GM19467 (cell line): ENCODE results near the gene PIAS3.
"Not testable (repeated sequence)": the region's sequence is repeated elsewhere in the genome, so short reads cannot be mapped to it uniquely, and the experiment has no call there.

Experiments used
- ATAC-seq: cut with Tn5 transposase; IDR thresholded peaks from one replicate; pipeline ENCODE4 v1.9.1; 2021; ENCODE audit warnings: mild to moderate bottlenecking, moderate library complexity; ENCODE audit not compliant: unreplicated experiment

Gene PIAS3

DNA sequence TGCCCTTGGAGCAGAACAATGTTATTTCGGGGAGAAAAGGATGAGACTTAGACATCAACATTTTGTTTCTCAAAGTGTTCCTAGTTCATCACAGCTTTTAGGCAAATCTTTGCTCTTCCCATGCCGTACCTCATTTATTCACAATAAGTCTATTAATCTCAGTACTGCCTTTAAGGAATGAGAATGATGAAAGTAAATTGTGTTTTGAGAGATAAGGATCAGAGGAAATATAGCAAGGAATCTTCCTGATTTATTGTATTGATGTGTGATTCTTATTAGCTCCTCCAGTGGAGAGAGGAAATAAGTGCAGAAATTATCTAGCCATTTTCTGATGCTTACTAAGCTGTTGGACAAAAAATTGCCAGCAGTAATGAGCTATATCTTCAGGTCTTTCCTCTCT lies 32.9 kb downstream of the PIAS3 start:
- no peak for ATAC-seq

DNA sequence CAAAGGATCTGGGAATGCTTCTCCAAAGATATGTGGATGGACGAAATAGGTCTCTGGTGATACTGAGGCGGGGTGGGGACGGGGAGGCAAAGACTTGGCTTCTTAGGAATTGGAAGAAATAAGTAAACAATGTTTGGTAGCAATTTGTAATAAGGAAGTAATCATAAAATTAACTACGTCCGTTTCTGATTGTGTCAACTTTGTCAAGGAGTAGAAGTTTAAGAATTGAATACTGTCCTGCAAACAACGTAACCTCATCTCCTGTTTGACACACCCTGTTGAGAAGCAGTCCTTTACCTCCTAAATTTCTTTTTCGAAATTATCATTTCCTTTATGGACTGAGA lies 34.4 kb downstream of the PIAS3 start:
- no peak for ATAC-seq

GRCh38 chr1:145823565-145824498 lies 35.0 kb downstream of the PIAS3 start, which contains the start of the genes POLR3C and RNF115:
TSS of gene POLR3C (plus strand) at chr1:145824200. CDS start at chr1:145825777, 1,577 bp downstream.
TSS of gene RNF115 (minus strand) at chr1:145824095. CDS start at chr1:145823873, 222 bp downstream.
- peak; percentile 91 for ATAC-seq

DNA sequence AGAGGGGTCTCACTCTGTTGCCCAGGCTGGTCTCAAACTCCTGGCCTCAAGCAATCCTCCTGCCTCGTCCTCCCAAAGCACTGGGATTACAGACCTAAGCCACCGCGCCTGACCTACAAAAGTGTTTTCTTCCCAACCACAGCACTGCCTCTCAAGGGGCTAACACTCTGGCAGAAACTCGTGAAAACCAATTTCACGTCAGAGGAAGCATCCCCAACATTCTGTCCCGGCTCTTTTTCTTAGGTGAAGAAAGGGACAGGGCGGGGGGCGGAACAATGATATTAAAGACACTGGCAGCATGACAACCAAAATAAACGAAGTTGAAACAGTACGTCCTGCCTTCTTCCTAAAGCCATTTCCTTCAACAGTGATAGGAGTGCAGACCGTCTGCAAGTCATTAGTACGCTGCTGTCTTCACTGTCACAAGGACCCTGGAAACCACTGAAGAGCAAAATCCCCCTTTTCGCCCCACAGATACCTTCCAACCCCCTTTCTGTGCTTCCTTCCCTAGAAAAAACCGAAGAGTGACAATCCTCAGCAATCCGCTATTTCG lies 36.0 kb downstream of the PIAS3 start:
- not testable (repeated sequence) for ATAC-seq

GRCh38 chr1:145818095-145818494 lies 40.8 kb downstream of the PIAS3 start:
- ATAC-seq = not testable (repeated sequence)

DNA sequence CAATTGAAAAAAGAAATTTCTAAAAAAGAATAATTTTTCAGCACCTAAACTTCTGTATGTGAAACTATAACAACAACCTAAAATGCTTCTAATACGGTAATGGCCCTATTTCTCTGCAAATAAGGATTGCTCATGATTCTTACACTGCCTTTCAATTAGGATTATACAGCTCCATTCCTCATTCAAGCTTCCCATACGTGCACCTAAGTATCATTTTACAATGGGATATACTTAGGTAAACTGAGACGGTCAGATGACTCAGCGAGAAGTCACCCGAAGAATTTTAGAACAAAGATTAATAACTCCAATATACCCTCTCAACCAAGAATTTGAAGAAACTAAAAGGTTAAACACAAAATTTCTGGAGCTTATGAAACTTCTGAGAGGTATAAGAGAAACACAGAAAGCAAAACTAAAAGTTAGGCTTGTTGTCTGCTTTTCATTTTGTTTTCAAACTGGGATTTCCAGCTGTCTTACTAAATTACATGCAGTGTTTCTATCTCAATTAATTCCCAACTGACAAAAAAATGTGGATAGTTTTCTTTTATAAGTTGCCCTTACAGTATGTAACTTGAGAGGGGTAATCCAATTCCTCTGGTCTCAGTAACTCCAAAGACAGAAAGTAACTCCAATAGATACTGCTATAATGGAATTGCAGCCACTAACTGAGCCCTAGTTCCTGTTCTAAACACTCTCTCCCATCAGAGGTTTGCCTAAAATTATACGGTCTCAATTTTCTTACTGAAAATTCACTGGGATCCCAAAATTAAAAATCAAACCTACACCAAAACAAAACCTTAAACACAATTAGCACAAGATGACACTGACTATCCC lies 45.7 kb downstream of the PIAS3 start:
- ATAC-seq = not testable (repeated sequence)

- no peak for ATAC-seq
These were observed 52.0 kb downstream of the PIAS3 start for GRCh38 chr1:145806844-145807243.

DNA sequence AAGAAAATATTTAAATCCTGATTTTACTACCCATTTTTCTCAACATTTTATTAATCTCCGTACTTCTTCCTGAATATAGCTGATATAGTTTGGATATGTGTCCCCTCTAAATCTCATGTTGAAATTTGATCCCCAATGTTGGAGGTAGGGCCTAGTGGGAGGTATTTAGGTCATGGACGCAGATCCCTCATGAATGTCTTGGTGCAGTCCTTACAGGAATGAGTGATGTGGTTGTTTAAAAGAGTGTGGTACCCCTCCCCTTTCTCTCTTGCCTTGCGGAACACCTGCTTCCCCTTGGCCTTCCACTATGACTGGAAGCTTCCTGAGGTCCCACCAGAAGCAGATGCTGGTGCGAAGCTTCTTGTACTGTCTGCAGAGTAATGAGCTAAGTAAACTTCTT lies 52.5 kb downstream of the PIAS3 start:
- ATAC-seq = no peak

DNA sequence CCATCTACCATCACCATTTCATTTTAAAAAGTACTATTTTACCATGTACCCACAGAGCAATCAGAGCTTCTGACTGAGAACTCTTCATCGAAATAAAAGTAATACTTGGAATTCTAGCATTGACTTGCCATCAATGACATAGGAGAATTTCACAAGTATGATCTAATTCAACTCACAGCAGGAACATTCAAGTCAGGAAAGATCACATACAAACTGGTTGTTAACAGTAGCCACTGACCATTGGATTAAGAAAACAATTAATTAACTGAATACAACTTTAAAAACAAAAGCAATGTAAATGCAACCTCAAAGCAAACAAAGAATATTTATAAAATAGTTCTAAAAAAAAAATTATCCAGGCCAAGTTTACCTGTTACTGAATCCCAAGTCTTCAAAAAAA lies 53.8 kb downstream of the PIAS3 start:
- no peak for ATAC-seq

GRCh38 chr1:145804235-145805045 lies 54.4 kb downstream of the PIAS3 start:
- no peak for ATAC-seq

DNA sequence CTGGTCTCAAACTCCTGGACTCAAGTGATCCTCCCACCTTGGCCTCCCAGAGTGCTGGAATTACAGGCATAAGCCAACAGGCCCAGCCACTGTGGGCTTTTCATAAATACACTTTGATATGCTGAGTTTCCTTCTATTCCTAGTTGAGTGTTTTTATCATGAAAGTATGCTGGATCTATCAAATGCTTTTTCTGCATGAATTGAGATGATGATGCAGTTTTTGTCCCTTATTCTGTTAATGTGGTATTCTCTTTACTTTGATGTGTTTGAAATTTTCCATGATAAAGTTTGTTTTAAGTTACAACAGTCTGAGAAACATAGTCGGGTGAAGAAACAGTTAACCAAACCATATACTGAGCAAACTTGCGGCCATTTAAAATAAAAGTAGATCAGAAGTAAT lies 59.1 kb downstream of the PIAS3 start:
- ATAC-seq = no peak
